ENCODE measurements around the gene TRMT11.

- TF ChIP-seq TAF1 (IDR thresholded peaks at IDR 0.05; ENCODE audit: low read depth, low read length): no peak
- no peak for TF ChIP-seq POLR2A (IDR thresholded peaks at IDR 0.05; ENCODE audit: low read depth, low read length)
- TF ChIP-seq POLR2AphosphoS5 (IDR thresholded peaks at IDR 0.05; ENCODE audit: low read depth, low read length): no peak
- no peak for TF ChIP-seq SPI1 (IDR thresholded peaks at IDR 0.05; ENCODE audit: low read depth, low read length)
- TF ChIP-seq POU2F2 (IDR thresholded peaks at IDR 0.05; ENCODE audit: low read depth, low read length): no peak
- TF ChIP-seq PAX5 (IDR thresholded peaks at IDR 0.05; ENCODE audit: insufficient read depth, low read length, severe bottlenecking): no peak
These were observed 47.4 kb downstream of the TRMT11 start for GRCh38 chr6:126033696-126034095.

All from GM12891 (cell line).